ENCODE results near the gene CD2BP2. TPM values are rescaled to one million over a fixed set of nuclear protein-coding genes. Genes with fewer than 3 reads are reported as not detected.

The CD2BP2 gene
- total RNA-seq, 4 donors from 2014 or later = 43.1 to 68.1 (median 54.3) TPM

GRCh38 chr16:30394592-30395154 is 39.6 kb upstream of the CD2BP2 start:
- 6 to 10% methylated on average over 12 to 14 of the region's 31 CpGs for WGBS, 2 donors (ENCODE audit: low coverage in 1 of 2)
- no peaks in the 10 kb centered on the region for H3K9me3 ChIP-seq
- H3K27me3 ChIP-seq = no peaks in the 10 kb centered on the region
- no peak for TF ChIP-seq POLR2A (IDR thresholded peaks at IDR 0.05)
- no peak for TF ChIP-seq POLR2AphosphoS5 (IDR thresholded peaks at IDR 0.05)
- TF ChIP-seq EP300 (IDR thresholded peaks at IDR 0.05) = no peak
- TF ChIP-seq CTCF (IDR thresholded peaks at IDR 0.05) = no peak
- H3K27ac ChIP-seq = peak overlapping the region; percentile 72 to 88 (median 86)
- peak overlapping the region; percentile 64 to 93 for H3K4me3 ChIP-seq
- H3K36me3 ChIP-seq = peaks cover 0 to 20% of the 10 kb centered on the region in 2 donors
- peak; percentile 12 for ATAC-seq
- peaks cover 0 to 48% (median 12%) of the 10 kb centered on the region in 3 donors for H3K4me1 ChIP-seq

GRCh38 chr16:30383521-30383920 is 28.4 kb upstream of the CD2BP2 start:
- Histone ChIP-seq H3K4me1 (peaks cover 0 to 35% (median 5%) of the 10 kb centered on the region in 3 donors), H3K4me3 (no peak overlapping the region), H3K9me3 (no peaks in the 10 kb centered on the region), H3K27ac (no peak overlapping the region), H3K36me3 (no peaks in the 10 kb centered on the region), H3K27me3 (no peaks in the 10 kb centered on the region)
- no peak for ATAC-seq
- TF ChIP-seq POLR2AphosphoS5 (IDR thresholded peaks at IDR 0.05) (no peak), POLR2A (IDR thresholded peaks at IDR 0.05) (no peak), CTCF (IDR thresholded peaks at IDR 0.05) (no peak), EP300 (IDR thresholded peaks at IDR 0.05) (no peak)
- 26 to 48% methylated on average over 2 of the region's 2 CpGs for WGBS, 2 donors (ENCODE audit: low coverage in 1 of 2)

GRCh38 chr16:30382111-30382881 is 27.2 kb upstream of the CD2BP2 start, which contains the start of gene SEPTIN1:
Gene SEPTIN1 (minus strand): TSS chr16:30382561. CDS start chr16:30382542, 19 bp downstream.
- Histone ChIP-seq H3K4me1 (peaks cover 0 to 41% (median 5%) of the 10 kb centered on the region in 3 donors), H3K27me3 (no peaks in the 10 kb centered on the region), H3K36me3 (no peaks in the 10 kb centered on the region), H3K27ac (peak within 1 kb of the TSS in 3 of 4 donors; percentile 12 to 35 (median 14)), H3K4me3 (no peak within 1 kb of the TSS), H3K9me3 (no peaks in the 10 kb centered on the region)
- 53 to 60% methylated on average over 1 to 2 of the region's 12 CpGs for WGBS, 2 donors (ENCODE audit: low coverage in 1 of 2)
- TF ChIP-seq POLR2A (IDR thresholded peaks at IDR 0.05) (no peak), CTCF (IDR thresholded peaks at IDR 0.05) (no peak), POLR2AphosphoS5 (IDR thresholded peaks at IDR 0.05) (no peak), EP300 (IDR thresholded peaks at IDR 0.05) (no peak)
- ATAC-seq = no peak

- Histone ChIP-seq H3K36me3 (no peaks in the 10 kb centered on the region), H3K9me3 (no peaks in the 10 kb centered on the region), H3K4me1 (peaks cover 0 to 49% (median 10%) of the 10 kb centered on the region in 3 donors), H3K27ac (peak overlapping the region in 2 of 4 donors; percentile 12 to 35), H3K4me3 (no peak overlapping the region), H3K27me3 (no peaks in the 10 kb centered on the region)
- 59 to 90% methylated on average over 3 to 5 of the region's 13 CpGs for WGBS, 2 donors (ENCODE audit: low coverage in 1 of 2)
- TF ChIP-seq POLR2AphosphoS5 (IDR thresholded peaks at IDR 0.05) (no peak), EP300 (IDR thresholded peaks at IDR 0.05) (no peak), CTCF (IDR thresholded peaks at IDR 0.05) (no peak), POLR2A (IDR thresholded peaks at IDR 0.05) (no peak)
- ATAC-seq = no peak
These were observed 26.4 kb upstream of the CD2BP2 start for GRCh38 chr16:30381291-30382041.
